Measurements from ENCODE around the gene SEMA4C. TPM values are rescaled to one million over a fixed set of nuclear protein-coding genes. Genes with fewer than 3 reads are reported as not detected.

The SEMA4C gene
- total RNA-seq (2022; extraction: Qiagen RNA extraction): 16.1 to 23.9 TPM (median 22.2 TPM) in 5 replicates

DNA sequence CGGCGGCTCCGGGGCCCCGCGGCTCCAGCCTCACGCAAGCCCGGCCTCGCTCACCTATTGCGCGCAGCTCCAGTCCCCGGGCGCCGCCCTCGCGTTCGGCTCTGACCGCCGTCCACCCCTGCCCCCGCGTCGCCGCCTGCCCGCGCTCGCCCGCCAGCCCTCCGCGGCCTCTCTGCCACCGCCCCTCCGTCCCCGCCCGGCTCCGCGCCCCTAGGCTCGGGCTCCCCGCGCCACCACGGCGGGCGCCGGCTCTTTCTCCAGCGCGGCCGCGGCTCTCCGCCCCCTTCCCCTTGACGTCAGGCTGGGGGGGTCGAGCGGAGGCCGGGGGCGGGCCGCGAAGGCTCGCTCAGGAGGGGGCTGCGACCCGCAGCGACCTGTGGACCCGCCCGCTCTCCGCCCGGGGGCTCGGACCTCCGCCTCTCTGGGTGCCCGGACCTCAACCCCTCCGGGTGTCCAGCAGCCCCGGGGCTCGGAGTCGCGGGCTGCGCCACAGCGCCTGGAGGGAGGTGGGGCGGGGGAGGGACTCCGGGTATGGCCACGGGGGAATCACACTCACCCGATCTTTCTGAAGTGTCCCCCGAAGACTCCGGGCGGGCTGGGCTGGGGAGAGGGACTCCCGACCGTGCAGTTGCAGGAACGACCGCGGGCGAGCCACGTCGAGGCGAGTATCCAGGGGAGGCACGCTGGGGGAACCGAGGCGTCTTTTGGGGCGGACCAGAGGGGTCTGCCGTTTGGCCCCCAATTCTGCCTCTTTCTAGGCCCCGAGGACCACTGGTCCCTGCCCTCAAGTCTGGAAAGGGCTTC is at the start of gene SEMA4C:
Gene SEMA4C, minus strand, starts transcription at position 259 of the 804 bp plus-strand sequence. CDS start 2,194 bp downstream, outside the sequence.

DNA sequence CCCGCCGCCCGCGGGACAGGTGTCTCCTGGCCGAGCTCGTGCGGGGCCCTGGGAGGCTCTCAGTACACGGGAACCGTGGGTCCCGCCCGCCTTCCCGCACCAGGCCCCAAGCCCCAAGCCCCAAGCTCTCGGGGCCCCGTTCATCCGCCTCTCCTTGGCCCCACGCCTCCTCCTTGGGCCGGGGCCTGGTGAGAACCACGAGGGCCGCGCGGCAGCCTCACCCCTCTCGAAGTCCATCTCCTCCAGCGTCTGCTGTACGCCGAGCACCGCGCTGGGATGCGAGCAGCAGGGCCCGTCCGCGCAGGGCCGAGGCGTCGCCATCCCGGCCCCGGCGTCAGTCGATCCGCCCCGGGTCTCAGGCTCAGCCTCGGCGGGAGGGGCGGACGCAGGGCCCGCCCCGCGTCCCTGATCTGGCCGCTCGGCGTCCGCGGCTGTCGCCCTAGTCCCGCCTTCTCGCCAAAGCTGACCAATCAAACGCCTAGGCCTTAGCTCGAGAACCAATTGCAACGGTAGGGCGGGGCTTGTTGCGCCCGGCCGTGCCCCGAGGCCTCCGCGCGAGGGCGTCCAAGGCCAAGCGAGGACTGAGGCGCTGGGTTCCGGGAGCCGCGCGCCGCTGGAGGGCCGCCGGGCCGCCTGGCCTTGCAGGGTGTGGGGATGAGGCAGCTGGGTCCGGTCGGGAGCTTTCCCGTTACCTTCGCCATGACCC is 12.1 kb downstream of the SEMA4C start, which contains the start of gene ANKRD39:
Gene ANKRD39, minus strand, starts transcription at position 350 of the 706 bp plus-strand sequence. Its CDS starts 29 bp downstream, at position 321.

DNA sequence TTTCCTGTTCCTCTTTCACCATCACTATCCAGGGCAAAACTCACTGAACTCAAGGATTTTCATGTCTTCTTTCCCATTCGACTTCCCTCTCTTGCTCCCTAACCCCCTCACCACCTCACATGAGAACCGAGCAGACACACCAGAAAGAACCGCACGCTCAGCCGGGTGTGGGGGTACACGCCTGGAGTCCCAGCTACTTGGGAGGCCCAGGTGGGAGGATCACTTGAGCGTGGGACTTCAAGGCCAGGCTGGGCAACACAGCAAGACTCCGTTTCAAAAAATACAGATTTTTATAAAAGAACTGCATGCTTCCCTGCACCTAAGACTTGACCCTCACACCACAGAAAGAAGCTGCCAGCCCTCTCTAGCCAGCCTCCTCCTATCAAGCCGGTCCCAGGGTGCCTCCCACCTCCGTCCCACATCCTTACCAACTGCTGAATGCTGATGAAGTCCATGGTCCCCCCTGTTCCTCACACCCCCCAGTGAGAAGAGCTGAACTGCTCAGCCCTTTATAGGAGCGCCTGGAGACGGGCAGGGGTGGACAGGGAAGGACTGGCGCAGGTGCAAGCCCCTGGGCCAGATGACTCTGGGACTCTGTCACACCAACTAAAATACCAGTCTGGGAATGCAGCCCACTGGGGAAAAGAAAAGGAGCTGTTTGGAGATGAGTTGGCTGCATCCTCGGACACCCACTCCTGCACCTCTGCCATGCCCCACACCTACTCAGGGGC is 26.2 kb downstream of the SEMA4C start, which contains the start of gene ANKRD23:
Gene ANKRD23, minus strand, starts transcription at position 484 of the 731 bp plus-strand sequence. Its CDS starts 29 bp downstream, at position 455.

DNA sequence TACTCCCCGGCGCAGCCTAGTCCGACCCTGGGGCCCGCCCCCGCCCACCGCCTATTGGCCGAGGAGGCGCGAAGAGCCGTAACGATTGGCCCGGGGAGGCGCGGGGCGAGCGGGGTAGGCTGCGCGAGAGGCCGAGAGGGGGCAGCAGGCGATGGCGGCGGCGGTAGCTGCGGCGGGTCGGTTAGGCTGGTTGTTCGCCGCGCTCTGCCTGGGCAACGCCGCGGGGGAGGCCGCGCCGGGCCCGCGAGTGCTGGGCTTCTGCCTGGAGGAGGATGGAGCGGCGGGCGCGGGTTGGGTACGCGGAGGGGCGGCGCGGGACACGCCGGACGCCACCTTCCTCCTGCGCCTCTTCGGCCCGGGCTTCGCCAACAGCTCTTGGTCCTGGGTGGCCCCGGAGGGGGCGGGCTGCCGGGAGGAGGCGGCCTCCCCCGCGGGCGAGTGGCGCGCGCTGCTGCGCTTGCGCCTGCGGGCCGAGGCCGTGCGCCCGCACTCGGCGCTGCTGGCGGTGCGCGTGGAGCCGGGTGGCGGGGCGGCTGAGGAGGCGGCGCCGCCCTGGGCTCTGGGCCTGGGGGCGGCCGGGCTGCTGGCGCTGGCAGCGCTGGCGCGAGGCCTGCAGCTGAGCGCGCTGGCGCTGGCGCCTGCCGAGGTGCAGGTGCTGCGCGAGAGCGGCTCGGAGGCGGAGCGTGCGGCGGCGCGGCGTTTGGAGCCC is 53.6 kb downstream of the SEMA4C start, which contains the start of gene CNNM3:
Gene CNNM3, plus strand, starts transcription at position 142 of the 709 bp plus-strand sequence. Its CDS starts 10 bp downstream, at position 152.

Other genes with a start within 250 kb of the SEMA4C start
- 28.4 to 33.8 TPM (median 29.9 TPM) in 5 replicates for gene KANSL3, start 231.8 kb downstream of the SEMA4C start, total RNA-seq (2022; extraction: Qiagen RNA extraction)
- 0.01 to 0.02 TPM (median 0.01 TPM) in 3 of 5 replicates, not detected in the others for gene FER1L5, start 227.3 kb downstream of the SEMA4C start, total RNA-seq (2022; extraction: Qiagen RNA extraction)
- 23.0 to 26.0 TPM (median 23.8 TPM) in 5 replicates for gene LMAN2L, start 130.0 kb downstream of the SEMA4C start, total RNA-seq (2022; extraction: Qiagen RNA extraction)
- 12.3 to 16.9 TPM (median 15.4 TPM) in 5 replicates for gene CNNM4, start 109.2 kb downstream of the SEMA4C start, total RNA-seq (2022; extraction: Qiagen RNA extraction)
- 9.8 to 16.3 TPM (median 14.6 TPM) in 5 replicates for gene CNNM3, start 53.8 kb downstream of the SEMA4C start, total RNA-seq (2022; extraction: Qiagen RNA extraction)
- gene ANKRD23, start 26.1 kb downstream of the SEMA4C start, total RNA-seq (2022; extraction: Qiagen RNA extraction): 0.72 to 2.6 TPM (median 2.2 TPM) in 5 replicates
- 19.1 to 23.9 TPM (median 22.4 TPM) in 5 replicates for gene ANKRD39, start 12.1 kb downstream of the SEMA4C start, total RNA-seq (2022; extraction: Qiagen RNA extraction)
- not detected in 5 replicates for gene FAM178B, start 116.5 kb upstream of the SEMA4C start, total RNA-seq (2022; extraction: Qiagen RNA extraction)
- gene FAHD2B, start 224.8 kb upstream of the SEMA4C start, total RNA-seq (2022; extraction: Qiagen RNA extraction): 10.4 to 12.4 TPM (median 11.5 TPM) in 5 replicates
- gene ANKRD36, start 243.1 kb upstream of the SEMA4C start, total RNA-seq (2022; extraction: Qiagen RNA extraction): 3.5 to 7.4 TPM (median 5.5 TPM) in 5 replicates